HG02870 (cell line): ENCODE data around the gene GCK.
"Not testable (repeated sequence)": the region's sequence is repeated elsewhere in the genome, so short reads cannot be mapped to it uniquely, and the experiment has no call there.

ENCODE experiments used
- ATAC-seq: cut with Tn5 transposase; IDR thresholded peaks from one replicate; pipeline ENCODE4 v1.9.1; 2021; ENCODE audit warnings: mild to moderate bottlenecking, moderate library complexity; ENCODE audit not compliant: unreplicated experiment

GCK gene

GRCh38 chr7:44184206-44184872 is 4.9 kb downstream of the GCK start:
- no peak for ATAC-seq

- no peak for ATAC-seq
Measured at GRCh38 chr7:44183386-44183785, 5.9 kb downstream of the GCK start.

- no peak for ATAC-seq
Measured at GRCh38 chr7:44182827-44183226, 6.4 kb downstream of the GCK start.

GRCh38 chr7:44180631-44181030 is 8.6 kb downstream of the GCK start:
- ATAC-seq, result no peak

GRCh38 chr7:44177570-44178131 is 11.6 kb downstream of the GCK start:
- no peak for ATAC-seq

- ATAC-seq, result no peak
Measured at GRCh38 chr7:44176486-44176885, 12.8 kb downstream of the GCK start.

GRCh38 chr7:44175730-44176129 is 13.5 kb downstream of the GCK start:
- no peak for ATAC-seq

GRCh38 chr7:44174694-44174948 is 14.6 kb downstream of the GCK start:
- ATAC-seq, result not testable (repeated sequence)

GRCh38 chr7:44173911-44174693 is 15.1 kb downstream of the GCK start:
- no peak for ATAC-seq

GRCh38 chr7:44172803-44173424 is 16.3 kb downstream of the GCK start:
- ATAC-seq, result no peak

GRCh38 chr7:44172352-44172751 is 16.9 kb downstream of the GCK start:
- no peak for ATAC-seq

GRCh38 chr7:44171901-44172300 is 17.3 kb downstream of the GCK start:
- not testable (repeated sequence) for ATAC-seq

GRCh38 chr7:44167920-44168319 is 21.3 kb downstream of the GCK start:
- ATAC-seq, result no peak

GRCh38 chr7:44163591-44163990 is 25.6 kb downstream of the GCK start:
- no peak for ATAC-seq

GRCh38 chr7:44162785-44163395 is 26.3 kb downstream of the GCK start:
- ATAC-seq, result no peak

GRCh38 chr7:44162179-44162578 is 27.1 kb downstream of the GCK start:
- ATAC-seq, result no peak

- no peak for ATAC-seq
Measured at GRCh38 chr7:44161371-44161770, 27.9 kb downstream of the GCK start.

GRCh38 chr7:44159824-44160630 is 29.2 kb downstream of the GCK start:
- no peak for ATAC-seq

GRCh38 chr7:44158873-44159631 is 30.2 kb downstream of the GCK start:
- ATAC-seq, result no peak
